ENCODE results near the gene EWSR1.
"Not testable (repeated sequence)": the region's sequence is repeated elsewhere in the genome, so short reads cannot be mapped to it uniquely, and the experiment has no call there.

Gene EWSR1, protein sequence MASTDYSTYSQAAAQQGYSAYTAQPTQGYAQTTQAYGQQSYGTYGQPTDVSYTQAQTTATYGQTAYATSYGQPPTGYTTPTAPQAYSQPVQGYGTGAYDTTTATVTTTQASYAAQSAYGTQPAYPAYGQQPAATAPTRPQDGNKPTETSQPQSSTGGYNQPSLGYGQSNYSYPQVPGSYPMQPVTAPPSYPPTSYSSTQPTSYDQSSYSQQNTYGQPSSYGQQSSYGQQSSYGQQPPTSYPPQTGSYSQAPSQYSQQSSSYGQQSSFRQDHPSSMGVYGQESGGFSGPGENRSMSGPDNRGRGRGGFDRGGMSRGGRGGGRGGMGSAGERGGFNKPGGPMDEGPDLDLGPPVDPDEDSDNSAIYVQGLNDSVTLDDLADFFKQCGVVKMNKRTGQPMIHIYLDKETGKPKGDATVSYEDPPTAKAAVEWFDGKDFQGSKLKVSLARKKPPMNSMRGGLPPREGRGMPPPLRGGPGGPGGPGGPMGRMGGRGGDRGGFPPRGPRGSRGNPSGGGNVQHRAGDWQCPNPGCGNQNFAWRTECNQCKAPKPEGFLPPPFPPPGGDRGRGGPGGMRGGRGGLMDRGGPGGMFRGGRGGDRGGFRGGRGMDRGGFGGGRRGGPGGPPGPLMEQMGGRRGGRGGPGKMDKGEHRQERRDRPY

DNA sequence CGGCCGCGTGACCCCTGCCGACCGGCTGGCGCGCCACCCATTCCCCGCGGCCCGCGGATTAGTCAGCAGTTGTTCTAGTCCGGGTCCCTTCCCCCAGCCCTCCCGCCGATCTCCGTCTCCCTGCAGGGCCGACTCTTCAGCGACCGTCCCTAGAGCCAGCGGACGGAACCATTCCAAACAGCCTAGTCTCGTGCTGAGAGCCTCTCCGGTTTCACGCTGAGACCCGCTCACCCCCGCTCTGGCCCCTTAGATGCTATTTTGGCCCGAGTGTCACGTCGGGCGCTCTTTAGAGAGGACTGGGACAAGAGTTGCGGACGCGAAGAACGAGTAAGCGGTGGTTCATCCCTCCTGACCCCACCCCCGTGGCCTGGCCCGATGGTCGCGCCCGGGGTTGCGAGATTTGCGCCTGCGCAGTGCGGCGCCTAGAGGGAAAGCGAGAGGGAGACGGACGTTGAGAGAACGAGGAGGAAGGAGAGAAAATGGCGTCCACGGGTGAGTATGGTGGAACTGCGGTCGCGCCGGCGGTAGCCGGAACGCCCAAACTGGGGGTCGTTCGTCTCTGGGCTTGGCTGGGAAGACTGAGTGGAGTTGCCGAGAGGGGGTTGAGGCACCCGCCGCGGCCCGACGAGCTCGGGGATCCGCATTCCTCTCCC, at the start of gene EWSR1, which contains the start of gene RHBDD3:
TSS of gene EWSR1 (plus strand) at position 411 of the 653 bp plus-strand sequence. CDS start at position 480, 69 bp downstream.
TSS of gene RHBDD3 (minus strand) at position 124 of the 653 bp plus-strand sequence. CDS start 2,355 bp downstream, outside the sequence.
- peaks cover 28% of the 10 kb centered on the region for H3K4me1 ChIP-seq (ENCODE audit: control insufficient read depth, insufficient read depth, low read length)
- H3K4me3 ChIP-seq (ENCODE audit: low read depth, low read length): peak within 1 kb of the TSS; percentile 81
- H3K9me3 ChIP-seq (ENCODE audit: control insufficient read depth, insufficient read depth, low read depth, low read length): no peaks in the 10 kb centered on the region
- H3K27ac ChIP-seq (ENCODE audit: low read depth, low read length): peak within 1 kb of the TSS; percentile 100
- H3K27me3 ChIP-seq (ENCODE audit: control insufficient read depth, insufficient read depth, low read length): no peaks in the 10 kb centered on the region
- H3K9ac ChIP-seq (ENCODE audit: low read length): peak within 1 kb of the TSS; percentile 99
- peaks cover 72% of the 10 kb centered on the region for H3K36me3 ChIP-seq (ENCODE audit: control insufficient read depth, insufficient read depth, low read length)

DNA sequence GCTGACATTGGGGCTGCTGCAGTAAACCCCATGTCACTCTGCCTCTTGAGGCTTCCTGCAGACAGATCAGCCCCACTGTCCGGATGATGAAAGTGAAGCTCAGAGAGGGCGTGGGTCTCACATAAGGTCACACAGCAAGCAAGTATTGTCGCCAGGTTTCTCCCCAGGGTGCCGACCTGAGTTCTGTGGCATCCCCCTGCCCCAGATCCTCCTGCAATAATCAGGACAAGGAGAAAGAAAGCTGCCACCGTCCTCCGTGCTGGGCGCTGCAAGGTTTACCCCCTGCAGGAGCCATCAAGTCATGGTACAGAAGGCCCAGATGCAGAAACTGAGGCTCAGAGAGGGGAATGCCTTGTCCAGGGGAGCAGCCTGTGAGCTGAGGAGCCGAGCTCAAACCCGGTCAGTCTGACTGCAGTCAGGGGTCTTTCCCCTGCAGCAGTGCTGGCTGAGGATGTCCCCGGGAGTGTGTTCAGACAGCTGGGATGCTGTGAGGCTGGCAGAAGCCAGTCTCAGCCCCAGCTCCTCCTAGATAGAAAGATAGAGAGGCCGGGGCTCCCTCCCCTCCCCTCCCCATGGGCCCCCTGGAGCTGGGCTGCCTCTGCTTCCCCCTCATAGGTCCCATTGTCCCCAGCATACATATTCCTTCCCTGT, 49.2 kb upstream of the EWSR1 start:
- H3K9me3 ChIP-seq (ENCODE audit: control insufficient read depth, insufficient read depth, low read depth, low read length): no peaks in the 10 kb centered on the region
- no peaks in the 10 kb centered on the region for H3K36me3 ChIP-seq (ENCODE audit: control insufficient read depth, insufficient read depth, low read length)
- H3K27me3 ChIP-seq (ENCODE audit: control insufficient read depth, insufficient read depth, low read length): no peaks in the 10 kb centered on the region
- H3K27ac ChIP-seq (ENCODE audit: low read depth, low read length): no peak overlapping the region
- H3K4me1 ChIP-seq (ENCODE audit: control insufficient read depth, insufficient read depth, low read length): peaks cover 18% of the 10 kb centered on the region
- H3K4me3 ChIP-seq (ENCODE audit: low read depth, low read length): no peak overlapping the region
- H3K9ac ChIP-seq (ENCODE audit: low read length): no peak overlapping the region

DNA sequence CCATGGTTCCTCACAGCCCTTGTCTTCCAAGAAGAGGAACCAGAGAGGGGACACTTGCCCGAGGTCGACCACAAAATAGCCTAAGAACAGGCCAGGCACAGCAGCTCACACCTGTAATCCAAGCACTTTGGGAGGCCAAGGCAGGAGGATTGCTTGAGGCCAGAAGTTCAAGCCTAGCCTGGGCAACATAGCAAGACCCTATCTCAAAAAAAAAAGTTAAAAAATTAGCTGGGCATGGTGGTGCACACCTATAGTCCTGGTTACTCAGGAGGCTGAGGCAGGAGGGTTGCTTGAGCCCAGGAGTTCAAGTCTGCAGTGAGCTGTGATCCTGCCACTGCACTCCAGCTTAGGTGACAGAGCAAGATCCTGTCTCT, 48.7 kb upstream of the EWSR1 start:
- H3K27me3 ChIP-seq (ENCODE audit: control insufficient read depth, insufficient read depth, low read length); H3K36me3 ChIP-seq (ENCODE audit: control insufficient read depth, insufficient read depth, low read length): not testable (repeated sequence)

DNA sequence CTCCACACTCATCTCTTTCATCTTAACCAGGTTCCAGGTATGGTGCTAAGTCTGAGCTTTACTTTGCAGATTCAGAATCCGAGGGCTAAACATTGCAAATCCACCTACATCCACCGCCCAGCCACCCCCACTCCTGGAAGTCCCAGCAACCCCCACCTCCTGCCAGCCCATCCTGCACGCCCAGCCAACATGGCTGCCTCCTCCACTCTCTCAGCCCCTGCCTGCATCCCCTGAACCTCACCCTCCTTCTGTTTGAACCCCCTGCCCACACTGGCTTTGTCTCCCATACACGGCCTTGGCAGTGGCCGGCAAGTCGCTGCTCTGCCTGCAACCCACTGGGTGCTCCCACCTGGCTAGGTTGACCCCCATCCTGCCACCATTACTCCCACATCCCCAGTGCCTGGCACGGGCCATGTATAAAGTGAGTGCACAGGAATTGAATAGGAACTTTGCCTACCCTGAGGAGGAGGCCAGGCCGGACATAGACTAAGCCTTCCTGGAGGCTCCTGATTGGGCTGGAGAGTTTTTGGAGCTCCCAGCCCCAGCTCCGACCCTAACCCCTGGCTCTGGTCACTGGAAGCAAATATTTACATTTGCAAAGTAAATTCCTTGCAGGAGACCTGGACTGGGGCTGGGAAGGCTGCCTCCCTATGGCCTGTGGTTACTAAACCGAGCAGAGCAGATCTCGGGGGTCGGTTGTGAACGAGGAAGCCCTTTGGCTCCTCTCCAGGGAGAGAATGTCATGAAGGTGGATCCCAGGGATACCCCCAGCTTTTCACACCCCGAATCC, 48.0 kb upstream of the EWSR1 start:
- H3K36me3 ChIP-seq (ENCODE audit: control insufficient read depth, insufficient read depth, low read length): no peaks in the 10 kb centered on the region
- no peaks in the 10 kb centered on the region for H3K27me3 ChIP-seq (ENCODE audit: control insufficient read depth, insufficient read depth, low read length)
- H3K4me3 ChIP-seq (ENCODE audit: low read depth, low read length): no peak overlapping the region
- H3K9ac ChIP-seq (ENCODE audit: low read length): no peak overlapping the region
- H3K9me3 ChIP-seq (ENCODE audit: control insufficient read depth, insufficient read depth, low read depth, low read length): no peaks in the 10 kb centered on the region
- H3K27ac ChIP-seq (ENCODE audit: low read depth, low read length): no peak overlapping the region
- H3K4me1 ChIP-seq (ENCODE audit: control insufficient read depth, insufficient read depth, low read length): peaks cover 15% of the 10 kb centered on the region

More for the DNA sequence above, 48.7 kb upstream of the EWSR1 start:
- not testable (repeated sequence) for H3K27ac ChIP-seq (ENCODE audit: low read depth, low read length); H3K9me3 ChIP-seq (ENCODE audit: control insufficient read depth, insufficient read depth, low read depth, low read length); H3K4me3 ChIP-seq (ENCODE audit: low read depth, low read length); H3K9ac ChIP-seq (ENCODE audit: low read length)
- peaks cover 18% of the 10 kb centered on the region for H3K4me1 ChIP-seq (ENCODE audit: control insufficient read depth, insufficient read depth, low read length)

DNA sequence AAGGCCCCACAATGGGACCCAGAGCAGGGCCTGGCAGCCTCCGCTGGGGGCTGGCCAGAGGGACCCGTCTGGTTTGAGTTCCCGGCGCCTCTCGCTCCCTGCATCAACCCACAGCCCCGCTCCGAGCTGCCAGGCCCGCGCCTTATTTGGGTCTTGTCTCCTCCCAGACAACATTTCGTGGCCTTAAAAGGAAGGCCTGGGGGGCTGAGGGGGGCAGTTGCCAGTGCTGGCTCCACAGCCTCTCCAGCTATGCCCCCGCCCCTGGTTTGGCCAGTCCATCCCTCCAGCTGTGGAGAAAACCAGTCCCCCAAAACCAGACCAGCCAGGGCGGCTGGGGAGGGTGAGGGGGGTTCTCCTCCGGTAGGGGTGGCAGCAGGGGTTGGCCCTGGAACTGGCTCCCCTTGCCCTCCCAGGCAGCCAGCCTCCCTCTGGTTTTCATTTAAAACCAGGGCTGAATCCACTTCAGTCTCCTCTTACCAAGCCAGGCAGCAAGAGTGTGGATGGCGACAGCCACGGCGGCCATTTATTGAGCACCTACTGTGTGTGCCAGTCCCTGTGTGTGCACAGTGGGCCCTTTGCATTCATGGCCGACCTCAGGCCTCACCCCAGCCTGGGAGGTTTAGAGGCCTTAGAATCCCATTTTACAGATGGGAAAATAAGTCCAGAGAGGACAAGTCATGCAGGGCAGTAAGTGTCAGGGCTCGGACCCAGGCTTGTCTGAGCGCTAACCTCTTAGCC, 43.8 kb upstream of the EWSR1 start:
- Histone ChIP-seq H3K36me3 (ENCODE audit: control insufficient read depth, insufficient read depth, low read length) (no peaks in the 10 kb centered on the region), H3K4me3 (ENCODE audit: low read depth, low read length) (no peak overlapping the region), H3K27me3 (ENCODE audit: control insufficient read depth, insufficient read depth, low read length) (no peaks in the 10 kb centered on the region)

DNA sequence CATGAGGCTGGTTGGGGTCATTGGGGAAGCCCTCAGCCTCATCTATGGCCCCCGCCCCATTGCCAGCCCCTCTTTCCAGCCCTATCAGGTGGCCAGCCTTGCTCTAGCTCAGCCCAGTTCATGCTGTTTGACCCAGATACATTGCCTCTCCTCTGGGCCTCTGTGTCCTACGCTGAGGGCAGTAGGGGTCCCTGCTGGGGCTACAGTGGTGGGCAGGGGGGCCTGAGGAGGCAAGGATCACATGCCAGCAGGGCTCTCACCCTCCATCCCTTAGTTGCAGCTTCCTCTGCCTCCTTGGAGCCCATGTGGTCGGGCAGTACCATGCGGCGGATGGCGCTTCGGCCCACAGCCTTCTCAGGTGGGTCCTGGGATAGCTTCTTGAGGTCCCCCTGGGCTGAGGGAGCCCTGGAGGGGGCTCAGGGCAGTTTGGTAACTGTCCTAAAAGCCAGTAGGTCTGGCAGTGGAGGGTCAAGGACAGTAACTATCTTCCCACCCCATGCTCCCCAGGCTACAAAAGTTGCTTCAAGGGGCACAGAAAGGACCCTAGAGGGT, 43.1 kb upstream of the EWSR1 start:
- no peaks in the 10 kb centered on the region for H3K9me3 ChIP-seq (ENCODE audit: control insufficient read depth, insufficient read depth, low read depth, low read length)
- H3K36me3 ChIP-seq (ENCODE audit: control insufficient read depth, insufficient read depth, low read length): no peaks in the 10 kb centered on the region
- no peak overlapping the region for H3K4me3 ChIP-seq (ENCODE audit: low read depth, low read length)
- H3K9ac ChIP-seq (ENCODE audit: low read length): peak overlapping the region; percentile 22
- H3K27ac ChIP-seq (ENCODE audit: low read depth, low read length): no peak overlapping the region
- H3K27me3 ChIP-seq (ENCODE audit: control insufficient read depth, insufficient read depth, low read length): no peaks in the 10 kb centered on the region
- peaks cover 22% of the 10 kb centered on the region for H3K4me1 ChIP-seq (ENCODE audit: control insufficient read depth, insufficient read depth, low read length)

More for the DNA sequence above, 43.8 kb upstream of the EWSR1 start:
- peaks cover 24% of the 10 kb centered on the region for H3K4me1 ChIP-seq (ENCODE audit: control insufficient read depth, insufficient read depth, low read length)
- H3K9me3 ChIP-seq (ENCODE audit: control insufficient read depth, insufficient read depth, low read depth, low read length): no peaks in the 10 kb centered on the region
- no peak overlapping the region for H3K9ac ChIP-seq (ENCODE audit: low read length)
- H3K27ac ChIP-seq (ENCODE audit: low read depth, low read length): no peak overlapping the region

DNA sequence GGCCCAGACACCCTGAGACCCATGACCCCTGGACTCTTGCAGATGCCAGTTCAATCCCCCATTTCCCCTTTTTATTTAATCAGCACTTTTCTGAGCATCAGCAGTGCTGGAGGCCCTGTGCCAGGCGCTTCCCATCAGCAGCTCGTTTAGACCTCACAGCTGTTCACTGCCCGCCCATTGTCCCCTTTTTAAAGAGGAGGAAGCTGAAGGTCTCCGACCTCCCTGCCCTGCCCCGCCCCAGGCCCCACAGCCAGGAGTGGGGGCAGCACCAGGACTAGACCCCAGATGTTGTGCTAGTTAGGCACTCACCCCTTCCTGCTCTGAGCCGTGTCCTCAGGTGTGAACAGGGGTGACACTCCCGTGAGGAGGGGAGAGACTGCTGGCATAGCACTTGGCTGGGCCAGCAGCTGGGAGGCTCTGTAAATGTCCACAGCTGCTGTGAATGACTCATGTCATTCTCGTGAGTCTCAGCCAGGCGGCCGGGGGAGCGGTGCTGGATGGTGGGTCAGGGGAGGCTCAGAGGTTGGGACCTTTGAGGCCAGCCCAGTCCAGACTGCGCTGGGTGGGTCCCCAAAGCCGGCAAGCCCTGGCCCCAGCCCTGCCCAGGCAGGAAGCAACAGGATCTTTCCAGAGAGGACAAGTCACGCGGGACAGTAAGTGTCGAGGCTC, 42.5 kb upstream of the EWSR1 start:
- no peaks in the 10 kb centered on the region for H3K9me3 ChIP-seq (ENCODE audit: control insufficient read depth, insufficient read depth, low read depth, low read length)
- H3K27ac ChIP-seq (ENCODE audit: low read depth, low read length): no peak overlapping the region
- no peak overlapping the region for H3K9ac ChIP-seq (ENCODE audit: low read length)
- H3K27me3 ChIP-seq (ENCODE audit: control insufficient read depth, insufficient read depth, low read length): no peaks in the 10 kb centered on the region
- no peak overlapping the region for H3K4me3 ChIP-seq (ENCODE audit: low read depth, low read length)
- no peaks in the 10 kb centered on the region for H3K36me3 ChIP-seq (ENCODE audit: control insufficient read depth, insufficient read depth, low read length)
- H3K4me1 ChIP-seq (ENCODE audit: control insufficient read depth, insufficient read depth, low read length): peaks cover 15% of the 10 kb centered on the region

DNA sequence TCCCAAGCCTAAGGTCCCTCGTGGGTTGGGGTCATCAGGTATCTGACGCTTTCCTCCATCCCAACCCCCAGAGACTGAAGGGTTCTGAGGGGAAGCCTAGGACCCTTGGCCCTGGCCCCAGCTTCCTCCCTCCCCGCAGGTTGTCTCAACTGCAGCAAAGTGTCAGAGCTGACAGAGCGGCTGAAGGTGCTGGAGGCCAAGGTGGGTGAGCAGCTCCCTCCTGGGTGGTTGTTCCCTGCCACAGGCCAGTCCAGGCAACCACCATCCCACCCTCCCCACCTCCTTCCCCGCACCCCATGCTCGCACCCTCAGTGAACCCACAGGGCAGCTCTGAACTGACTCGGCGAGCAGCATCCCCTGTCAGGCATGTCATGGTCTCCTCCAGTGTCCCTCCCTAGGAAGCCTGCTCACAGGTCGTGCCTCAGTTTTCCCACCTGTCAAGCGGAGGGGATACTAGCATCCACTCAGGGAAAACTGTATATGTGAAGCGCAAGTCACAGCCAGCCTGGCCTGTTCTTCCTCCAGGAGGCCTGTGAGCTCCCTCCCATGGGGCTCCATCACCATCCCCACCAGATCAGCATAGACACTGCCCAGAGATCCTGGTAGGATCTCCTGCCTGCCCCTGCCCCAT, 41.6 kb upstream of the EWSR1 start:
- Histone ChIP-seq H3K4me1 (ENCODE audit: control insufficient read depth, insufficient read depth, low read length) (peaks cover 12% of the 10 kb centered on the region; the same call in 1 of the 2 replicates), H3K9ac (ENCODE audit: low read length) (no peak overlapping the region), H3K4me3 (ENCODE audit: low read depth, low read length) (no peak overlapping the region)

More for the DNA sequence above, 41.6 kb upstream of the EWSR1 start:
- Histone ChIP-seq H3K27ac (ENCODE audit: low read depth, low read length) (no peak overlapping the region), H3K36me3 (ENCODE audit: control insufficient read depth, insufficient read depth, low read length) (no peaks in the 10 kb centered on the region), H3K27me3 (ENCODE audit: control insufficient read depth, insufficient read depth, low read length) (no peaks in the 10 kb centered on the region), H3K9me3 (ENCODE audit: control insufficient read depth, insufficient read depth, low read depth, low read length) (no peaks in the 10 kb centered on the region)

All from HUES6 (cell line).